ENCODE measurements around the gene FLT4. TPM values are rescaled to one million over a fixed set of nuclear protein-coding genes. Genes with fewer than 3 reads are reported as not detected.

FLT4 gene
- total RNA-seq, 2 donors from 2014 or later: 6.3 to 7.5 TPM

GRCh38 chr5:180628827-180629750 is 20.3 kb downstream of the FLT4 start:
- intact Hi-C loops (cut with DNase I): no loop called here
- ATAC-seq: no peak
- H3K36me3 ChIP-seq (replicated peaks in 1 of 2; ENCODE audit: insufficient read depth in 1 of 2, low read depth in 2 of 2): no peaks in the 10 kb centered on the region
- no peak for DNase-seq
- H3K27me3 ChIP-seq: no peaks in the 10 kb centered on the region
- TF ChIP-seq, protein P1, sequence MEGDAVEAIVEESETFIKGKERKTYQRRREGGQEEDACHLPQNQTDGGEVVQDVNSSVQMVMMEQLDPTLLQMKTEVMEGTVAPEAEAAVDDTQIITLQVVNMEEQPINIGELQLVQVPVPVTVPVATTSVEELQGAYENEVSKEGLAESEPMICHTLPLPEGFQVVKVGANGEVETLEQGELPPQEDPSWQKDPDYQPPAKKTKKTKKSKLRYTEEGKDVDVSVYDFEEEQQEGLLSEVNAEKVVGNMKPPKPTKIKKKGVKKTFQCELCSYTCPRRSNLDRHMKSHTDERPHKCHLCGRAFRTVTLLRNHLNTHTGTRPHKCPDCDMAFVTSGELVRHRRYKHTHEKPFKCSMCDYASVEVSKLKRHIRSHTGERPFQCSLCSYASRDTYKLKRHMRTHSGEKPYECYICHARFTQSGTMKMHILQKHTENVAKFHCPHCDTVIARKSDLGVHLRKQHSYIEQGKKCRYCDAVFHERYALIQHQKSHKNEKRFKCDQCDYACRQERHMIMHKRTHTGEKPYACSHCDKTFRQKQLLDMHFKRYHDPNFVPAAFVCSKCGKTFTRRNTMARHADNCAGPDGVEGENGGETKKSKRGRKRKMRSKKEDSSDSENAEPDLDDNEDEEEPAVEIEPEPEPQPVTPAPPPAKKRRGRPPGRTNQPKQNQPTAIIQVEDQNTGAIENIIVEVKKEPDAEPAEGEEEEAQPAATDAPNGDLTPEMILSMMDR (IDR thresholded peaks at IDR 0.05): no peak
- TF ChIP-seq POLR2A (IDR thresholded peaks at IDR 0.05): no peak
- no peak overlapping the region for H3K4me3 ChIP-seq
- H3K4me1 ChIP-seq: no peaks in the 10 kb centered on the region
- no peaks in the 10 kb centered on the region for H3K9me3 ChIP-seq
- WGBS, 2 donors: 73 to 80% methylated on average over 1 to 44 of the region's 44 CpGs
- no peak overlapping the region for H3K27ac ChIP-seq

- Histone ChIP-seq H3K4me3 (no peak overlapping the region), H3K27me3 (no peaks in the 10 kb centered on the region), H3K9me3 (no peaks in the 10 kb centered on the region), H3K27ac (no peak overlapping the region), H3K36me3 (replicated peaks in 1 of 2; ENCODE audit: insufficient read depth in 1 of 2, low read depth in 2 of 2) (no peaks in the 10 kb centered on the region), H3K4me1 (no peaks in the 10 kb centered on the region)
- ATAC-seq: no peak
- no peak for DNase-seq
- intact Hi-C loops (cut with DNase I): no loop called here
- no peak for TF ChIP-seq POLR2A (IDR thresholded peaks at IDR 0.05)
- TF ChIP-seq, protein P1 (IDR thresholded peaks at IDR 0.05): no peak
- 63 to 76% methylated on average over 10 to 14 of the region's 14 CpGs for WGBS, 2 donors
Observed at GRCh38 chr5:180628211-180628610, 21.2 kb downstream of the FLT4 start.

DNA sequence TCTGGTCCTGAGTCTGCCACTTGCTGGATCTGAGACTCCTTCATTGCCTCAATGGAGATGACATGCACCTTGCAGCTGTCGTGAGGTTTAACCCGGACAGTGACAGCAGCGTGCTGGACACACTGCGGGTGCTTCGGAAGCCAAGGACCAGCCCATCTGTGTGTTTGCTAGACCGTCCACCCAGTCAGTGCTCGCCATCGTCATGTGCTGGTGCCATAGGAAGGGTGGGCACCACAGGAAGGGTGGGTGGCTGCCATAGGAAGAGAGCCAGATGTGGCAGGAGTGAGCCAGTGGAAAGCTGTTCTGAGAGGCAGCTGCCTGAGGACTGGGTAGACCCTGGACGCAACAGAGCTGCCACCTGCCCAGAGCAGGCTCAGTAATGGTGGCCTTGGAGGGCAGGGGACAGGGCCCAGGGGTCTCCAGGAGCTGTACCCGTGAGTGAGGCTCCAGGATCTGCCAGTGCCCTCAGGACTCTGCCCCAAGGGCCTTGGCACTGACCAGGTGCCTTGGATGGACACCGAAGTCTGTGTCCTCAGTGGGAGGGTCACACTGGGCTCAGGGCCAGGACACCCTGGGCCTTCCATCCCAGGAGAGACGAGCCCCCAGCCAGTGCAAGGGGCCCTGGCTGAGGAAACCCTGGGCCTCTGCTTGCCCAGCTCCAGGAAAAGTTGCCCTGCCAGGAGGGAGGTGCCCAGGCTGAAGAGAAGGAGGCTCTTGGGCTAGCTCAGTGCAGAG is 21.8 kb downstream of the FLT4 start:
- Histone ChIP-seq H3K4me1 (no peaks in the 10 kb centered on the region), H3K27me3 (no peaks in the 10 kb centered on the region), H3K9me3 (no peaks in the 10 kb centered on the region), H3K4me3 (no peak overlapping the region), H3K36me3 (replicated peaks in 1 of 2; ENCODE audit: insufficient read depth in 1 of 2, low read depth in 2 of 2) (no peaks in the 10 kb centered on the region), H3K27ac (no peak overlapping the region)
- TF ChIP-seq POLR2A (IDR thresholded peaks at IDR 0.05): no peak
- TF ChIP-seq, protein P1 (IDR thresholded peaks at IDR 0.05): no peak
- no peak for DNase-seq
- 66 to 70% methylated on average over 8 to 11 of the region's 12 CpGs for WGBS, 2 donors
- intact Hi-C loops (cut with DNase I): no loop called here
- ATAC-seq: no peak

GRCh38 chr5:180626661-180627385 is 22.6 kb downstream of the FLT4 start:
- no peak overlapping the region for H3K4me3 ChIP-seq
- intact Hi-C loops (cut with DNase I): no loop called here
- no peak overlapping the region for H3K27ac ChIP-seq
- no peaks in the 10 kb centered on the region for H3K27me3 ChIP-seq
- H3K4me1 ChIP-seq: no peaks in the 10 kb centered on the region
- ATAC-seq: no peak
- TF ChIP-seq, protein P1 (IDR thresholded peaks at IDR 0.05): no peak
- TF ChIP-seq POLR2A (IDR thresholded peaks at IDR 0.05): no peak
- DNase-seq: no peak
- no peaks in the 10 kb centered on the region for H3K36me3 ChIP-seq (replicated peaks in 1 of 2; ENCODE audit: insufficient read depth in 1 of 2, low read depth in 2 of 2)
- no peaks in the 10 kb centered on the region for H3K9me3 ChIP-seq
- 63 to 77% methylated on average over 3 to 15 of the region's 15 CpGs for WGBS, 2 donors

Data from body of pancreas (tissue), 4 donors.